Thyroid gland (tissue), 4 donors: ENCODE results near the gene SPATA20. TPM values are rescaled to one million over a fixed set of nuclear protein-coding genes. Genes with fewer than 3 reads are reported as not detected.

Experiments
- DNase-seq, 2 donors: peaks; one replicate each; pipeline ENCODE4 v3.0.0-alpha.2; 2019
- H3K27ac ChIP-seq, 3 donors: fragments of 200-600 bp; sonication (generic); 1 replicate in 2 of 3; 2 replicates in 1 of 3; pipeline ENCODE4 v1.5.1; 2016 to 2019; ENCODE audit warnings: mild to moderate bottlenecking in 1 of 3, moderate library complexity in 1 of 3
- H3K27me3 ChIP-seq: fragments of 200-600 bp; sonication (generic); one replicate; pipeline ENCODE4 v1.5.1; 2019
- H3K36me3 ChIP-seq, 2 donors: fragments of 200-600 bp; sonication (generic); one replicate each; pipeline ENCODE4 v1.5.1; 2016 to 2019
- H3K4me1 ChIP-seq, 2 donors: fragments of 200-600 bp; sonication (generic); one replicate each; pipeline ENCODE4 v1.5.1; 2017 to 2019
- H3K4me3 ChIP-seq, 3 donors: fragments of 200-600 bp; sonication (generic); replicated peaks in 1 of 3; 1 replicate in 2 of 3; 2 replicates in 1 of 3; pipeline ENCODE4 v1.5.1; 2016; ENCODE audit warnings: mild to moderate bottlenecking in 1 of 3
- H3K9me3 ChIP-seq: fragments of 200-600 bp; sonication (generic); one replicate; pipeline ENCODE4 v1.5.1; 2017
- CTCF ChIP-seq, 6 experiments: fragments of 200-600 bp in 3 of 6; fragments of 450-650 bp in 3 of 6; sonication (generic) in 3 of 6; IDR thresholded peaks; one replicate each; pipeline ENCODE4 v1.5.1; 2016 to 2019; ENCODE audit warnings: antibody characterized with exemption in 6 of 6, mild to moderate bottlenecking in 2 of 6, inconsistent platforms in 1 of 6, moderate library complexity in 1 of 6
- POLR2A ChIP-seq, 2 donors: fragments of 450-650 bp; IDR thresholded peaks; one replicate each; pipeline ENCODE4 v1.6.1; 2017; ENCODE audit warnings: antibody characterized with exemption in 2 of 2, mild to moderate bottlenecking in 2 of 2, moderate library complexity in 1 of 2
- WGBS, 2 donors: methylation state at CpG; one replicate each; pipeline ENCODE4 v1.1.5; 2017; 5-methylcytosine and 5-hydroxymethylcytosine counted together
- intact Hi-C: fragments of 100-400 bp; cut with DNase I; formaldehyde crosslinking; loops from one replicate; pipeline ENCODE4 v1.15.1; 2023
- total RNA-seq, 4 donors: library from RNA; depleted of rRNA; stranded (reverse); fragments of >200 nt; gene quantifications; one replicate each; pipeline ENCODE4 v1.2.3, GENCODE V29; 2016

Gene SPATA20
- total RNA-seq, 4 donors from 2014 or later = 94.9 to 177 (median 125) TPM

GRCh38 chr17:50541716-50542688 lies 5.0 kb upstream of the SPATA20 start:
- peak overlapping the region; percentile 25 to 73 (median 70) for H3K27ac ChIP-seq
- TF ChIP-seq CTCF (IDR thresholded peaks at IDR 0.05) = no peak
- TF ChIP-seq POLR2A (IDR thresholded peaks at IDR 0.05) = peak in 1 of 2 donors; percentile 84
- peak; percentile 88 for DNase-seq
- H3K4me1 ChIP-seq = peaks cover 15 to 19% of the 10 kb centered on the region in 2 donors
- intact Hi-C loops = loop anchor here (5.0 kb wide), 1 partner anchor 55 kb away; no protein-coding TSS in a partner anchor
- no peaks in the 10 kb centered on the region for H3K27me3 ChIP-seq
- H3K9me3 ChIP-seq = no peaks in the 10 kb centered on the region
- H3K4me3 ChIP-seq = peak overlapping the region; percentile 9 to 39 (median 19)
- no peaks in the 10 kb centered on the region for H3K36me3 ChIP-seq
- 3 to 6% methylated on average over 24 to 58 of the region's 82 CpGs for WGBS, 2 donors

GRCh38 chr17:50542795-50543774 lies 3.9 kb upstream of the SPATA20 start:
- no peak for DNase-seq
- H3K4me1 ChIP-seq = peaks cover 23 to 29% of the 10 kb centered on the region in 2 donors

GRCh38 chr17:50544516-50544915 lies 2.5 kb upstream of the SPATA20 start:
- no peak for TF ChIP-seq CTCF (IDR thresholded peaks at IDR 0.05)
- no peak for TF ChIP-seq POLR2A (IDR thresholded peaks at IDR 0.05)
- no peak for DNase-seq
- H3K36me3 ChIP-seq = no peaks in the 10 kb centered on the region
- H3K27me3 ChIP-seq = no peaks in the 10 kb centered on the region
- H3K9me3 ChIP-seq = no peaks in the 10 kb centered on the region
- intact Hi-C loops = loop anchor here (5.0 kb wide), 1 partner anchor 57 kb away; no protein-coding TSS in a partner anchor
- H3K4me1 ChIP-seq = peaks cover 23 to 30% of the 10 kb centered on the region in 2 donors
- H3K4me3 ChIP-seq = no peak overlapping the region
- 65 to 70% methylated on average over 7 of the region's 7 CpGs for WGBS, 2 donors
- H3K27ac ChIP-seq = no peak overlapping the region

More at GRCh38 chr17:50542795-50543774, 3.9 kb upstream of the SPATA20 start:
- TF ChIP-seq POLR2A (IDR thresholded peaks at IDR 0.05) (no peak), CTCF (IDR thresholded peaks at IDR 0.05) (no peak)
- Histone ChIP-seq H3K27ac (peak overlapping the region in 1 of 3 donors; percentile 73), H3K36me3 (no peaks in the 10 kb centered on the region), H3K4me3 (no peak overlapping the region), H3K9me3 (no peaks in the 10 kb centered on the region), H3K27me3 (no peaks in the 10 kb centered on the region)
- 84 to 89% methylated on average over 15 to 16 of the region's 16 CpGs for WGBS, 2 donors
- intact Hi-C loops = loop anchor here (5.0 kb wide), 1 partner anchor 56 kb away; no protein-coding TSS in a partner anchor

- TF ChIP-seq POLR2A (IDR thresholded peaks at IDR 0.05) (no peak), CTCF (IDR thresholded peaks at IDR 0.05) (no peak)
- Histone ChIP-seq H3K4me1 (peaks cover 23 to 30% of the 10 kb centered on the region in 2 donors), H3K36me3 (no peaks in the 10 kb centered on the region), H3K27ac (no peak overlapping the region), H3K9me3 (no peaks in the 10 kb centered on the region), H3K27me3 (no peaks in the 10 kb centered on the region), H3K4me3 (no peak overlapping the region)
- DNase-seq = no peak
- intact Hi-C loops = loop anchor here (5.0 kb wide), 2 partner anchors 162 to 297 kb away; partner anchors contain the start of gene ANKRD40
- WGBS, 2 donors = 62% methylated on average over 8 of the region's 8 CpGs
Observed at GRCh38 chr17:50545311-50545710, 1.7 kb upstream of the SPATA20 start.
